Liver (tissue), 9 donors: ENCODE results near the gene NELL1. TPM values are rescaled to one million over a fixed set of nuclear protein-coding genes. Genes with fewer than 3 reads are reported as not detected.

Experiments
- DNase-seq: peaks from one replicate; pipeline ENCODE4 v3.0.0-alpha.2; 2017; ENCODE audit warnings: low spot score
- H3K27ac ChIP-seq, 2 donors: one replicate each; pipeline ENCODE4 v1.7.0; 2013; ENCODE audit warnings: inconsistent platforms in 2 of 2, low read length in 2 of 2, control low read depth in 1 of 2, low read depth in 1 of 2, mild to moderate bottlenecking in 1 of 2
- H3K27me3 ChIP-seq, 4 donors: one replicate each; pipeline versions ENCODE4 v1.6.1 to v1.7.0; 2013; ENCODE audit warnings: low read length in 3 of 4, inconsistent platforms in 1 of 4, mild to moderate bottlenecking in 1 of 4, moderate library complexity in 1 of 4; ENCODE audit not compliant: control insufficient read depth in 4 of 4, insufficient read depth in 4 of 4
- H3K36me3 ChIP-seq, 4 donors: one replicate each; pipeline versions ENCODE4 v1.6.1 to v1.7.0; 2013; ENCODE audit warnings: low read length in 3 of 4, mild to moderate bottlenecking in 3 of 4, low read depth in 1 of 4, moderate library complexity in 1 of 4; ENCODE audit not compliant: control insufficient read depth in 4 of 4, insufficient read depth in 3 of 4
- H3K4me1 ChIP-seq, 4 donors: one replicate each; pipeline versions ENCODE4 v1.6.1 to v1.7.0; 2013; ENCODE audit warnings: low read length in 3 of 4, mild to moderate bottlenecking in 3 of 4, moderate library complexity in 1 of 4; ENCODE audit not compliant: control insufficient read depth in 4 of 4, insufficient read depth in 4 of 4
- H3K4me3 ChIP-seq, 3 donors: one replicate each; pipeline versions ENCODE4 v1.6.1 to v1.7.0; 2013; ENCODE audit warnings: low read length in 3 of 3, control low read depth in 1 of 3, low read depth in 1 of 3, mild to moderate bottlenecking in 1 of 3
- H3K9ac ChIP-seq, 2 donors: one replicate each; pipeline ENCODE4 v1.7.0; 2013; ENCODE audit warnings: low read length in 2 of 2, mild to moderate bottlenecking in 2 of 2, moderate library complexity in 2 of 2, control low read depth in 1 of 2, low read depth in 1 of 2
- H3K9me3 ChIP-seq, 4 donors: one replicate each; pipeline versions ENCODE4 v1.6.1 to v1.7.0; 2013; ENCODE audit warnings: low read length in 3 of 4; ENCODE audit not compliant: control insufficient read depth in 4 of 4
- EGR1 ChIP-seq, 2 donors: IDR thresholded peaks; 2 replicates each; pipeline ENCODE4 v1.6.1; 2016 to 2018; ENCODE audit warnings: antibody characterized with exemption in 2 of 2, low read depth in 2 of 2
- FOXA1 ChIP-seq: IDR thresholded peaks from 2 replicates; pipeline ENCODE4 v1.6.1; 2016; ENCODE audit warnings: antibody characterized with exemption
- HNF4A ChIP-seq, 2 donors: conservative IDR thresholded peaks; 2 replicates each; pipeline ENCODE4 v1.6.1; 2016; ENCODE audit warnings: antibody characterized with exemption in 2 of 2, mild to moderate bottlenecking in 2 of 2
- HNF4G ChIP-seq: IDR thresholded peaks from 2 replicates; pipeline ENCODE4 v1.6.1; 2016; ENCODE audit warnings: antibody characterized with exemption
- JUND ChIP-seq, 2 donors: IDR thresholded peaks; 2 replicates each; pipeline ENCODE4 v1.6.1; 2016; ENCODE audit warnings: antibody characterized with exemption in 2 of 2
- NR2F2 ChIP-seq: IDR thresholded peaks from 2 replicates; pipeline ENCODE4 v1.6.1; 2016; ENCODE audit warnings: antibody characterized with exemption
- RAD21 ChIP-seq, 2 donors: IDR thresholded peaks; 2 replicates each; pipeline ENCODE4 v1.6.1; 2016; ENCODE audit warnings: antibody characterized with exemption in 2 of 2, mild to moderate bottlenecking in 2 of 2
- RXRA ChIP-seq, 2 donors: IDR thresholded peaks; 2 replicates each; pipeline ENCODE4 v1.6.1; 2017 to 2018; ENCODE audit warnings: antibody characterized with exemption in 2 of 2, mild to moderate bottlenecking in 1 of 2
- SP1 ChIP-seq: IDR thresholded peaks from 2 replicates; pipeline ENCODE4 v1.6.1; 2018; ENCODE audit warnings: antibody characterized with exemption, mild to moderate bottlenecking
- TAF1 ChIP-seq: conservative IDR thresholded peaks from 2 replicates; pipeline ENCODE4 v1.6.1; 2016; ENCODE audit warnings: antibody characterized with exemption, mild to moderate bottlenecking
- YY1 ChIP-seq: IDR thresholded peaks from 2 replicates; pipeline ENCODE4 v1.6.1; 2016; ENCODE audit warnings: antibody characterized with exemption, mild to moderate bottlenecking
- WGBS: extraction: QIAGEN DNeasy Blood & Tissue Kit; methylation state at CpG from one replicate; pipeline ENCODE4 v1.1.7; 2013; 5-methylcytosine and 5-hydroxymethylcytosine counted together
- polyA plus RNA-seq, 2 donors: library from polyadenylated mRNA; stranded (reverse) in 1 of 2; unstranded in 1 of 2; fragments of 200-250 nt in 1 of 2; fragments of >200 nt in 1 of 2; fragmentation: Nextera tagmentation in 1 of 2; extraction: Ambion mirVana in 1 of 2; gene quantifications; one replicate each; pipeline versions ENCODE4 v1.2.1 to v1.2.3, GENCODE V29; 2013 to 2015
- total RNA-seq, 2 donors: library from RNA; depleted of rRNA; stranded (reverse); fragments of >200 nt; gene quantifications; one replicate each; pipeline ENCODE4 v1.2.3, GENCODE V29; 2014
- TF ChIP-seq, protein P1 (sequence below): IDR thresholded peaks from 2 replicates; pipeline ENCODE4 v1.6.1; 2016; ENCODE audit warnings: antibody characterized with exemption
- TF ChIP-seq, protein P2 (sequence below): IDR thresholded peaks from 2 replicates; pipeline ENCODE4 v1.6.1; 2016; ENCODE audit warnings: antibody characterized with exemption
- TF ChIP-seq, protein P3 (sequence below): IDR thresholded peaks from 2 replicates; pipeline ENCODE4 v1.6.1; 2016; ENCODE audit warnings: antibody characterized with exemption
- TF ChIP-seq, protein P4 (sequence below): fragments of 150-350 bp; IDR thresholded peaks from 2 replicates; pipeline ENCODE4 v1.5.1; 2017; ENCODE audit warnings: improper control_type of control experiment, low read depth, low read length; ENCODE audit not compliant: missing input control
- donor health status: healthy.
- donor health status: healthy.
- donor health status: healthy.
- donor health status: healthy.
- donor health status: healthy.

NELL1 gene
- total and polyA plus RNA-seq, 4 donors: not detected

DNA sequence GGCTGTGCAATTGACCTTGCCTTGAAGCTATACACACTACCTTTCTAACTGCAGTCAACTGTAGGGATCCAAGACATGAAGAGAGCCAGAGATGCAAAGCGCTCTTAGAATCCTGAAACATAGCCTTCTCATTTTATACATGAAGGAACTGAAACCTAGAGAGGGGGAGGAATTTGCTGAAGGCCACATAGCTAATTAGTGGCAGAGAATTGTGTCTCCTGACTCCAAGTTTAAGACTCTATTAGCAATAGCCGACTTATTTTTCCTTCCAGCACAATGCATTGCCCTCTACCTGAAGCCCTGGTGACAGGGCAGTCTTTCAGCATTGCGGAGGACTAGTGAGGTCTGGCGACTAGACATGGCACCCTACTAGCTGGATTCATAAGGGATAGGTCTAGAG is 796.5 kb downstream of the NELL1 start:
- Histone ChIP-seq H3K4me1 (no peaks in the 10 kb centered on the region), H3K36me3 (no peaks in the 10 kb centered on the region), H3K9ac (no peak overlapping the region), H3K27ac (no peak overlapping the region), H3K27me3 (peaks cover 0 to 2% (median 0%) of the 10 kb centered on the region in 4 donors), H3K9me3 (peaks cover 0 to 4% (median 0%) of the 10 kb centered on the region in 4 donors), H3K4me3 (no peak overlapping the region)
- DNase-seq: no peak
- 75% methylated on average over 4 of the region's 4 CpGs for WGBS
- TF ChIP-seq YY1 (no peak), NR2F2 (no peak), HNF4A (conservative IDR thresholded peaks at IDR 0.05) (no peak), TAF1 (no peak), JUND (IDR thresholded peaks at IDR 0.05) (no peak), RAD21 (IDR thresholded peaks at IDR 0.05) (no peak), SP1 (no peak), HNF4G (no peak)
- TF ChIP-seq, protein P1, sequence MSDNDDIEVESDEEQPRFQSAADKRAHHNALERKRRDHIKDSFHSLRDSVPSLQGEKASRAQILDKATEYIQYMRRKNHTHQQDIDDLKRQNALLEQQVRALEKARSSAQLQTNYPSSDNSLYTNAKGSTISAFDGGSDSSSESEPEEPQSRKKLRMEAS: no peak
- TF ChIP-seq, protein P2, sequence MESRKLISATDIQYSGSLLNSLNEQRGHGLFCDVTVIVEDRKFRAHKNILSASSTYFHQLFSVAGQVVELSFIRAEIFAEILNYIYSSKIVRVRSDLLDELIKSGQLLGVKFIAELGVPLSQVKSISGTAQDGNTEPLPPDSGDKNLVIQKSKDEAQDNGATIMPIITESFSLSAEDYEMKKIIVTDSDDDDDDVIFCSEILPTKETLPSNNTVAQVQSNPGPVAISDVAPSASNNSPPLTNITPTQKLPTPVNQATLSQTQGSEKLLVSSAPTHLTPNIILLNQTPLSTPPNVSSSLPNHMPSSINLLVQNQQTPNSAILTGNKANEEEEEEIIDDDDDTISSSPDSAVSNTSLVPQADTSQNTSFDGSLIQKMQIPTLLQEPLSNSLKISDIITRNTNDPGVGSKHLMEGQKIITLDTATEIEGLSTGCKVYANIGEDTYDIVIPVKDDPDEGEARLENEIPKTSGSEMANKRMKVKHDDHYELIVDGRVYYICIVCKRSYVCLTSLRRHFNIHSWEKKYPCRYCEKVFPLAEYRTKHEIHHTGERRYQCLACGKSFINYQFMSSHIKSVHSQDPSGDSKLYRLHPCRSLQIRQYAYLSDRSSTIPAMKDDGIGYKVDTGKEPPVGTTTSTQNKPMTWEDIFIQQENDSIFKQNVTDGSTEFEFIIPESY: no peak
- TF ChIP-seq, protein P3, sequence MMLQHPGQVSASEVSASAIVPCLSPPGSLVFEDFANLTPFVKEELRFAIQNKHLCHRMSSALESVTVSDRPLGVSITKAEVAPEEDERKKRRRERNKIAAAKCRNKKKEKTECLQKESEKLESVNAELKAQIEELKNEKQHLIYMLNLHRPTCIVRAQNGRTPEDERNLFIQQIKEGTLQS: no peak

DNA sequence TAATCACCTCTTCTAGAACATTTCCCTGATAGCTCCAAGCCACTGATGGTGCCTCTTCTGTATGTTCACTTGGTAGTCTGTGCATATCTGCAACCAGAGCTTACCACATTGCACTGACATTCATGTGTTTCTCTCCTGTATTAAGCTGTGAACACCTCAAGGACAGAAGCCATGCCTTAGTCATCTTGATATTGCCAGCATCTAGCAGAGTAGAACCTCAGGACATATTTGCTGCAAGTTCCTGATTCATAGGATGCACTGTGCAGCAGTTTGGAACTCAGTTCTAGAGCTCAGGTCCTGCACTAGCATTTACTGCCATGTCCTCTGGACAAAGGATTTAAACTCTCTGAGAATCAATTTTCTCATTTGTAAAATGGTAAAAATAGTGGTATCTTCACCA is 801.1 kb downstream of the NELL1 start:
- no peaks in the 10 kb centered on the region for H3K4me1 ChIP-seq
- H3K27ac ChIP-seq: no peak overlapping the region
- no peak for DNase-seq
- H3K27me3 ChIP-seq: peaks cover 0 to 2% (median 0%) of the 10 kb centered on the region in 4 donors
- no peaks in the 10 kb centered on the region for H3K36me3 ChIP-seq
- H3K4me3 ChIP-seq: no peak overlapping the region
- no peak for TF ChIP-seq RXRA (IDR thresholded peaks at IDR 0.05)
- TF ChIP-seq RAD21 (IDR thresholded peaks at IDR 0.05): no peak
- no peak for TF ChIP-seq YY1
- no peak for TF ChIP-seq FOXA1
- TF ChIP-seq, protein P4, sequence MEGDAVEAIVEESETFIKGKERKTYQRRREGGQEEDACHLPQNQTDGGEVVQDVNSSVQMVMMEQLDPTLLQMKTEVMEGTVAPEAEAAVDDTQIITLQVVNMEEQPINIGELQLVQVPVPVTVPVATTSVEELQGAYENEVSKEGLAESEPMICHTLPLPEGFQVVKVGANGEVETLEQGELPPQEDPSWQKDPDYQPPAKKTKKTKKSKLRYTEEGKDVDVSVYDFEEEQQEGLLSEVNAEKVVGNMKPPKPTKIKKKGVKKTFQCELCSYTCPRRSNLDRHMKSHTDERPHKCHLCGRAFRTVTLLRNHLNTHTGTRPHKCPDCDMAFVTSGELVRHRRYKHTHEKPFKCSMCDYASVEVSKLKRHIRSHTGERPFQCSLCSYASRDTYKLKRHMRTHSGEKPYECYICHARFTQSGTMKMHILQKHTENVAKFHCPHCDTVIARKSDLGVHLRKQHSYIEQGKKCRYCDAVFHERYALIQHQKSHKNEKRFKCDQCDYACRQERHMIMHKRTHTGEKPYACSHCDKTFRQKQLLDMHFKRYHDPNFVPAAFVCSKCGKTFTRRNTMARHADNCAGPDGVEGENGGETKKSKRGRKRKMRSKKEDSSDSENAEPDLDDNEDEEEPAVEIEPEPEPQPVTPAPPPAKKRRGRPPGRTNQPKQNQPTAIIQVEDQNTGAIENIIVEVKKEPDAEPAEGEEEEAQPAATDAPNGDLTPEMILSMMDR: no peak
- no peak overlapping the region for H3K9ac ChIP-seq
- H3K9me3 ChIP-seq: no peaks in the 10 kb centered on the region

DNA sequence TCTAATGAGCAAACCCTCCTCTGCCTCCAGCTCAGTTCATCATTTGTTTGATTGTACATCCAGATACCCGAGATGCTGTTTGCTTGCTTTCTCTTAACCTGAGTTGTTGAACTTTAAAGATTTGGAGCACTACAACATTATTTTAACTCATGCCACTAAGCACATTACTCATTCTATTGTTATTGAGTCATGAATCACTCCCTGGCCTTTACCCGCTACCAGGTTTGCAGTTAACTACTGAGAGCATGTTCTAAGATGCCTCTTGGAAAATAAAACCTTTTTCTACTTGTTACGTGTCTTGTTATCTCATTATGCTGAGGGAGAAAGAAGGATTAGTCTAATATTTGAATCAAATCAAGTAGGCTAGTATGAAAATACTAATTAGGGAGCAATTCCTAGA is 802.9 kb downstream of the NELL1 start:
- Histone ChIP-seq H3K4me3 (no peak overlapping the region), H3K36me3 (no peaks in the 10 kb centered on the region), H3K27ac (no peak overlapping the region), H3K9me3 (peaks cover 0 to 8% (median 2%) of the 10 kb centered on the region in 4 donors), H3K4me1 (no peaks in the 10 kb centered on the region), H3K27me3 (no peaks in the 10 kb centered on the region), H3K9ac (no peak overlapping the region)
- DNase-seq: no peak
- 60% methylated on average over 3 of the region's 3 CpGs for WGBS
- no peak for TF ChIP-seq YY1
- no peak for TF ChIP-seq EGR1 (IDR thresholded peaks at IDR 0.05; ENCODE audit: low read depth in 2 of 2)
